ENCODE results near the gene SRPK2. TPM values are rescaled to one million over a fixed set of nuclear protein-coding genes. Genes with fewer than 3 reads are reported as not detected.

SRPK2 gene
- total RNA-seq, 3 donors from 2014 or later = 44.6 to 68.2 (median 60.6) TPM

GRCh38 chr7:105320896-105321295 lies 67.8 kb downstream of the SRPK2 start:
- Histone ChIP-seq H3K4me1 (no peaks in the 10 kb centered on the region), H3K9me3 (no peaks in the 10 kb centered on the region), H3K27ac (no peak overlapping the region), H3K36me3 (no peaks in the 10 kb centered on the region), H3K27me3 (no peaks in the 10 kb centered on the region), H3K4me3 (no peak overlapping the region)
- intact Hi-C loops (cut with DNase I; ENCODE audit: low total_unique reads) = no loop called here
- DNase-seq (ENCODE audit: low spot score in 2 of 2) = no peak
- TF ChIP-seq, protein P1, sequence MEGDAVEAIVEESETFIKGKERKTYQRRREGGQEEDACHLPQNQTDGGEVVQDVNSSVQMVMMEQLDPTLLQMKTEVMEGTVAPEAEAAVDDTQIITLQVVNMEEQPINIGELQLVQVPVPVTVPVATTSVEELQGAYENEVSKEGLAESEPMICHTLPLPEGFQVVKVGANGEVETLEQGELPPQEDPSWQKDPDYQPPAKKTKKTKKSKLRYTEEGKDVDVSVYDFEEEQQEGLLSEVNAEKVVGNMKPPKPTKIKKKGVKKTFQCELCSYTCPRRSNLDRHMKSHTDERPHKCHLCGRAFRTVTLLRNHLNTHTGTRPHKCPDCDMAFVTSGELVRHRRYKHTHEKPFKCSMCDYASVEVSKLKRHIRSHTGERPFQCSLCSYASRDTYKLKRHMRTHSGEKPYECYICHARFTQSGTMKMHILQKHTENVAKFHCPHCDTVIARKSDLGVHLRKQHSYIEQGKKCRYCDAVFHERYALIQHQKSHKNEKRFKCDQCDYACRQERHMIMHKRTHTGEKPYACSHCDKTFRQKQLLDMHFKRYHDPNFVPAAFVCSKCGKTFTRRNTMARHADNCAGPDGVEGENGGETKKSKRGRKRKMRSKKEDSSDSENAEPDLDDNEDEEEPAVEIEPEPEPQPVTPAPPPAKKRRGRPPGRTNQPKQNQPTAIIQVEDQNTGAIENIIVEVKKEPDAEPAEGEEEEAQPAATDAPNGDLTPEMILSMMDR (IDR thresholded peaks at IDR 0.05) = no peak
- TF ChIP-seq POLR2AphosphoS5 (IDR thresholded peaks at IDR 0.05) = no peak
- no peak for TF ChIP-seq POLR2A (IDR thresholded peaks at IDR 0.05)

DNA sequence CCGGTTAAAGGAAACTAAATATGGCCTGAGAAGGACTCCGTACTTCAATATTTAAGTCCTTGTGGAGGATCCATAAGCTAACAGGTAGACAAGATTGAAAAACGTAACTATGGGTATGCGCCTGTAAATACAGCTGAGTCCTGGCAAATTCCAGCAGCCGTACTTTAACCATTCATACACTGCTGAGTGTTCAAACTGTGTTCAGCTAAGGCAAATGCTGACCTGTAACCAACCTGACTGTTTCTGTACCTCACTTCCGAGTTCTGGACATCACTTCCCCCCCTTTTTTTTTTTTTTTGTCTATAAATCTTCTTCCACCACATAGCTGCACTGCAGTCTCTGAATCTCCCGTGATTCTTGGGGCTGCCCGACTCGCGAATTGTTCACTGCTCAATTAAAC lies 69.1 kb downstream of the SRPK2 start:
- TF ChIP-seq POLR2AphosphoS5 (IDR thresholded peaks at IDR 0.05) (no peak), POLR2A (IDR thresholded peaks at IDR 0.05) (no peak)
- TF ChIP-seq, protein P1 (IDR thresholded peaks at IDR 0.05) = no peak
- H3K4me1 ChIP-seq = no peaks in the 10 kb centered on the region
- no peaks in the 10 kb centered on the region for H3K36me3 ChIP-seq
- H3K27ac ChIP-seq = no peak overlapping the region
- DNase-seq (ENCODE audit: low spot score in 2 of 2) = no peak
- no peaks in the 10 kb centered on the region for H3K9me3 ChIP-seq
- no peak overlapping the region for H3K4me3 ChIP-seq
- intact Hi-C loops (cut with DNase I; ENCODE audit: low total_unique reads) = no loop called here
- H3K27me3 ChIP-seq = no peaks in the 10 kb centered on the region

DNA sequence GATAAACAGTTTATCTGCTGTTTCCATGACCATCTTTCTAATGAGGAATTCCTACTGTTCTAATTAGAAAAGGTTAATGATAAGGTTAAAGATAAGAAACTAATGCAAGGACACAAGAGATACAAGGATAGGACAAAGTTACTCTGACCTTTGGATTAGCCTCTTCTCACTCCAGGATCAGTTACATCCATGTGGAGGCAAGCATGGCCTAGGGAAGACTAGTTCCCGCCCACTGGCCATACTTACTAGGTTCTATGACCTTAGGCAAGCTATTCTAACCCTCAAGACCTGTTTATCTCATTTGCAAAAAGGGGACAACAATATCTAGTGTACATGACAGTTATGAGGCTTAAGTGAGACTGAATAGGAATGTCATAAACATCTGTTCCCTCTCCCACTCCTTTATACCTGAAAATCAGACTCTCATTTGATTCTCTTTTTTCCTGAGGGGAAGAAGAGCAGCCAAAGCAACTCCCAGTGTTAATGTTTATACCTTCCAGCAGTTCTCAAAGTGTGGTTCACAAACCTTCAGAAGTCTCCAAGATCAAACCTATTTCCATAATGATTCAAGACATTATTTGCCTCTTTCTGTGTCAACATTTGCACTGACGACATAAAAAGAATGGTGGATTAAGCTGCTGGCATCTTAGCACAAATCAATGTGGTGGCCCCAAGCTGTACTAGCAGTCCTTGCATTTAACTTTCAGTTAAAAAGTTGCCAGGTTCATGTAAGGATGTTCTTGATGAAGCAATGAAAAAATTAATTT lies 72.0 kb downstream of the SRPK2 start:
- no peaks in the 10 kb centered on the region for H3K9me3 ChIP-seq
- no peak overlapping the region for H3K27ac ChIP-seq
- H3K4me3 ChIP-seq = no peak overlapping the region
- intact Hi-C loops (cut with DNase I; ENCODE audit: low total_unique reads) = no loop called here
- H3K27me3 ChIP-seq = no peaks in the 10 kb centered on the region
- TF ChIP-seq, protein P1 (IDR thresholded peaks at IDR 0.05) = no peak
- TF ChIP-seq POLR2A (IDR thresholded peaks at IDR 0.05) = no peak
- no peak for TF ChIP-seq POLR2AphosphoS5 (IDR thresholded peaks at IDR 0.05)
- no peaks in the 10 kb centered on the region for H3K36me3 ChIP-seq
- H3K4me1 ChIP-seq = no peaks in the 10 kb centered on the region
- no peak for DNase-seq (ENCODE audit: low spot score in 2 of 2)

DNA sequence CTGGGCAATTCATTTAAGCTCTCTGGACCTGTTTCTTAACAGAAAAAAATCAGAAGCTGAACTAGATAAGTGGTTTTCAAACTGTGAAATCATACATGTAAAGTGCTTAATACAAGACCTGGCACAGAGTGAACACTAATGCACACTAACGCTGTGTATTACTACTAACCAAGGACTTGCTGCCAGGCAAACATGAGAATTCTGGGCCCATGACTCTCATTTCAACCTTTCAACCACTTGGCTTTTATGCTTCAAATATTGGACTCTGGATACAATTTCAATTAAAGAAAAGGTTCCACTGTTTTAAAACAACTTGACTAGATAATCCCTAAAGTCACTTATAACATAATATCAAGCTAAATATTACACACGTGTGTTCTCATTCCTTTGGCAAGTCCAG lies 73.4 kb downstream of the SRPK2 start:
- TF ChIP-seq, protein P1 (IDR thresholded peaks at IDR 0.05) = no peak
- no peak for TF ChIP-seq POLR2A (IDR thresholded peaks at IDR 0.05)
- TF ChIP-seq POLR2AphosphoS5 (IDR thresholded peaks at IDR 0.05) = no peak
- no peaks in the 10 kb centered on the region for H3K27me3 ChIP-seq
- no peaks in the 10 kb centered on the region for H3K36me3 ChIP-seq
- H3K27ac ChIP-seq = no peak overlapping the region
- intact Hi-C loops (cut with DNase I; ENCODE audit: low total_unique reads) = no loop called here
- no peak for DNase-seq (ENCODE audit: low spot score in 2 of 2)
- no peaks in the 10 kb centered on the region for H3K4me1 ChIP-seq
- H3K9me3 ChIP-seq = no peaks in the 10 kb centered on the region
- no peak overlapping the region for H3K4me3 ChIP-seq

GRCh38 chr7:105309235-105310169 lies 79.2 kb downstream of the SRPK2 start:
- DNase-seq (ENCODE audit: low spot score in 2 of 2) = no peak
- H3K4me3 ChIP-seq = no peak overlapping the region
- H3K9me3 ChIP-seq = no peaks in the 10 kb centered on the region
- no peaks in the 10 kb centered on the region for H3K27me3 ChIP-seq
- no peak overlapping the region for H3K27ac ChIP-seq
- no peaks in the 10 kb centered on the region for H3K36me3 ChIP-seq
- intact Hi-C loops (cut with DNase I; ENCODE audit: low total_unique reads) = no loop called here
- no peak for TF ChIP-seq POLR2AphosphoS5 (IDR thresholded peaks at IDR 0.05)
- peaks cover 0 to 4% of the 10 kb centered on the region in 2 donors for H3K4me1 ChIP-seq

Measured in breast epithelium (tissue), 4 donors.